ENCODE data around the gene EPB41L4B.
"Not testable (repeated sequence)": the region's sequence is repeated elsewhere in the genome, so short reads cannot be mapped to it uniquely, and the experiment has no call there.

Gene EPB41L4B

DNA sequence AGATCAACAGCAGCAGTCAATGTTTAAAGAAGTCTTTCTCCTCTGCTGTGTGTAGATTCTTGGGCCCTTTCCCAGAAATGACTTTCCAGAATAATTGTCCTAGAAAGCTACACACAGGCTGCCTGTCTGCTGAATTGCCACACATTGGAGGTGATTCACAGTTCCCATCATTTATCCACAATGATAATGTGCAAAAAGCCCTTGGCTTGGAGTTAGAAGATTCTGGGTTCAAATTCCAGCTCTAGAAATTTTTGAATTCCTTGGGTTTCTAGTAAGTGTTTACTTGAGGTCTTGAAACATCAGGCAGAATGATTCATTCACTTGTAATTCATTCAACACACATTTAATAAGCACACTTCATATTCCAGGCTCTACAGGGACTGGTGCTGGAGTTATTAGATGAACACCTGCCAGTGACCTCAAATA lies 28.6 kb upstream of the EPB41L4B start:
- Histone ChIP-seq H3K4me3 (no peak overlapping the region), H3K27ac (no peak overlapping the region)
- no peak for TF ChIP-seq CTCF (IDR thresholded peaks at IDR 0.05)
- no peak for DNase-seq (ENCODE audit: low spot score)

DNA sequence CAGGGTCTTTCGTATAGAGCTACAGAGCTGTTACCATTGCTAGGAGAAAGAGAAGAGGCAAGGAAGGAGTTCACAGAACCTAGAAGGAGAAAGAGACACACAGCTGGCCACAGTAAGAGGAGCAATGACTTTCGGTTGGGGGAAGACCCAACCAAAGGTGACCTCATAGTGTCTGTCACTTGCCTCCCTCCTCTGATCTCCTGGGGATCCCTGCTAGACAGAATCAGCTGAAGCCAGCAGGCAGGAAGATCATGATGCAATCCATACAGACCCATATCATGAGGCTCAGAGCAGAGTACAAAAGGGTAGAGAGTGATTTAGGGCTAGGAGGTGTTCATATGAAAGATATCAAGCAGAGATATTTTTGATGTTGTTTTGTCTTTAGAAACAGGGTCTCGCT lies 26.0 kb upstream of the EPB41L4B start:
- no peak for TF ChIP-seq CTCF (IDR thresholded peaks at IDR 0.05)
- no peak for DNase-seq (ENCODE audit: low spot score)
- H3K27ac ChIP-seq = no peak overlapping the region
- H3K4me3 ChIP-seq = no peak overlapping the region

GRCh38 chr9:109344866-109345265 lies 24.0 kb upstream of the EPB41L4B start:
- Histone ChIP-seq H3K4me3 (no peak overlapping the region), H3K27ac (no peak overlapping the region)
- no peak for TF ChIP-seq CTCF (IDR thresholded peaks at IDR 0.05)

DNA sequence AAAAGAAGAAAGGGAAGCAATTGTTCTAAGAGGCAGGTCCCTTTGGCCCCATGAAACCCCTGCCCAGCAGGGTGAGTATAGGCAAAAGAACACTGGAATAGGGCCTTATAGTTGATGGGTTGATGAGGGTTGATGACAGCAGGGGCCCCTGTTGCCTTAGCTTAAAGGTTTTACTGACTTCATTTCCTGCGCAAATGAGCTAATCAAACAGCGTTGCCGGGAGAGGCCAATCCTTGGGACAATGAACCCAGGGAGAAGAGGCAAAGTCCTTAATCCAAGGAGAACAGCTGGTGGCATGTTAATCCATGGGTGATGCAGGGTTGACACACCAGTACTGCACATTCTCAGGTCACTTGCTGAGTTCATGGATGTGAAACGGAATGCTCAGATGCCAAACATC lies 22.0 kb upstream of the EPB41L4B start:
- Histone ChIP-seq H3K27ac (no peak overlapping the region), H3K4me3 (no peak overlapping the region)
- TF ChIP-seq CTCF (IDR thresholded peaks at IDR 0.05) = no peak
- DNase-seq (ENCODE audit: low spot score) = no peak

More at GRCh38 chr9:109344866-109345265, 24.0 kb upstream of the EPB41L4B start:
- DNase-seq (ENCODE audit: low spot score) = no peak

GRCh38 chr9:109341561-109341960 lies 20.7 kb upstream of the EPB41L4B start:
- H3K27ac ChIP-seq = no peak overlapping the region
- no peak for TF ChIP-seq CTCF (IDR thresholded peaks at IDR 0.05)
- no peak overlapping the region for H3K4me3 ChIP-seq
- no peak for DNase-seq (ENCODE audit: low spot score)

DNA sequence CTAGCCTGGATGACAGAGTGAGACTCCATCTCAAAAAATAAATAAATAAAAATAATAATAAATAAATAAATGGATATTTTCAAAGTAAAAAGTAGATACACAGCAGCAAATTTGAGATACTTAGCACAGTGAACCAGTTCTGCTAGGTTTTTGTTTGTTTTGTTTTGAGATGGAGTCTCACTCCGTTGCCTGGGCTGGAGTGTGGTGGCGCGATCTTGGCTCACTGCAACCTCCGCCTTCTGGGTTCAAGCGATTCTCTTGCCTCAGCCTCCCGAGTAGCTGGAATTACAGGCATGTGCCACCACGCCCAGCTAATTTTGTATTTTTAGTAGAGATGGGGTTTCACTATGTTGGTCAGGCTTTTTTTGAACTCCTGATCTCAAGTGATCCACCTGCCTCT lies 20.1 kb upstream of the EPB41L4B start:
- H3K4me3 ChIP-seq; DNase-seq (ENCODE audit: low spot score); H3K27ac ChIP-seq: not testable (repeated sequence)

GRCh38 chr9:109336409-109336808 lies 15.6 kb upstream of the EPB41L4B start:
- DNase-seq (ENCODE audit: low spot score) = no peak
- H3K4me3 ChIP-seq = no peak overlapping the region
- TF ChIP-seq CTCF (IDR thresholded peaks at IDR 0.05) = no peak
- no peak overlapping the region for H3K27ac ChIP-seq

DNA sequence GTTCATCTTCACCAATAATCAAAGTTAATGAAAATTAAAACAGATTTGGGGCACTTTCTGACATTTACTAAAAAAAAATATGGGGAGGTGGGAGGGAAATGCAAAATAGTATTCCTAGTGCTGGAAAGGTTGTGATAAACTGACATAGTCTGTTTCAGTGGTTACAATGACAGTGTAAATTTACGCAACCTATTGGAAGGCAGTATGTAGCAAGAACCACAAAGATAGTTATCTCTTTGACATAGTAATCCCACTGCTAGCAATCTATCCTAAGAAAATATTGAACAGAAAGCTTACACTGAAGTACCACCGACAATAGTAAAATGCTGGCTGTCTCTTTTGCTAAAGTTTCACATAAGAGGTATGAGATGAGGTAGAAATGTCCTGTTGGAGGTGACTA lies 15.1 kb upstream of the EPB41L4B start:
- no peak overlapping the region for H3K27ac ChIP-seq
- no peak for TF ChIP-seq CTCF (IDR thresholded peaks at IDR 0.05)
- DNase-seq (ENCODE audit: low spot score) = no peak
- H3K4me3 ChIP-seq = no peak overlapping the region
